ENCODE results near the gene GATA1.

DNA sequence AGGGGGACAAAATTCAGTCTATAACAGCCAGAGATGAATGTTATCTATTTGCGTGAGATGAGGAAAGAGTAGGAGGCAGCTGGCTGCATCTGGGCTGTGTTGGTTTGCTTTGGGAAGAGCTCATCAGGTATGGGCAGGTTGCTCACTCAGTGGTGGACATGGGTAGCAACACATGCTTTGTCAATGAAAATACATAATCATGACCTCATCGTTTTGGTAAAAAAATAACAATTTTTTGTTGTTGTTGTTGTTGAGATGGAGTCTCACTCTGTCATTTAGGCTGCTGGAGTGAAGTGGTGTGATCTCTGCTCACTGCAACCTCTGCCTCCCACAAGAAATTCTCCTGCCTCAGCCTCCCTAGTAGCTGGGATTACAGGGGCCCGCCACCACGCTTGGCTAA, 41.2 kb upstream of the GATA1 start:
- no peak for TF ChIP-seq POLR2A (IDR thresholded peaks at IDR 0.05)
- TF ChIP-seq, protein P1, sequence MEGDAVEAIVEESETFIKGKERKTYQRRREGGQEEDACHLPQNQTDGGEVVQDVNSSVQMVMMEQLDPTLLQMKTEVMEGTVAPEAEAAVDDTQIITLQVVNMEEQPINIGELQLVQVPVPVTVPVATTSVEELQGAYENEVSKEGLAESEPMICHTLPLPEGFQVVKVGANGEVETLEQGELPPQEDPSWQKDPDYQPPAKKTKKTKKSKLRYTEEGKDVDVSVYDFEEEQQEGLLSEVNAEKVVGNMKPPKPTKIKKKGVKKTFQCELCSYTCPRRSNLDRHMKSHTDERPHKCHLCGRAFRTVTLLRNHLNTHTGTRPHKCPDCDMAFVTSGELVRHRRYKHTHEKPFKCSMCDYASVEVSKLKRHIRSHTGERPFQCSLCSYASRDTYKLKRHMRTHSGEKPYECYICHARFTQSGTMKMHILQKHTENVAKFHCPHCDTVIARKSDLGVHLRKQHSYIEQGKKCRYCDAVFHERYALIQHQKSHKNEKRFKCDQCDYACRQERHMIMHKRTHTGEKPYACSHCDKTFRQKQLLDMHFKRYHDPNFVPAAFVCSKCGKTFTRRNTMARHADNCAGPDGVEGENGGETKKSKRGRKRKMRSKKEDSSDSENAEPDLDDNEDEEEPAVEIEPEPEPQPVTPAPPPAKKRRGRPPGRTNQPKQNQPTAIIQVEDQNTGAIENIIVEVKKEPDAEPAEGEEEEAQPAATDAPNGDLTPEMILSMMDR (IDR thresholded peaks at IDR 0.05 in 8 of 11, conservative IDR thresholded peaks at IDR 0.05 in 3 of 11), result no peak

Data from spleen (tissue), 7 donors.